GM19395 (cell line): ENCODE measurements around the gene NMNAT1.
"Not testable (repeated sequence)": the region's sequence is repeated elsewhere in the genome, so short reads cannot be mapped to it uniquely, and the experiment has no call there.

Experiments
- ATAC-seq: cut with Tn5 transposase; IDR thresholded peaks from one replicate; pipeline ENCODE4 v1.9.1; 2021; ENCODE audit warnings: mild to moderate bottlenecking, moderate library complexity; ENCODE audit not compliant: unreplicated experiment

NMNAT1 gene

DNA sequence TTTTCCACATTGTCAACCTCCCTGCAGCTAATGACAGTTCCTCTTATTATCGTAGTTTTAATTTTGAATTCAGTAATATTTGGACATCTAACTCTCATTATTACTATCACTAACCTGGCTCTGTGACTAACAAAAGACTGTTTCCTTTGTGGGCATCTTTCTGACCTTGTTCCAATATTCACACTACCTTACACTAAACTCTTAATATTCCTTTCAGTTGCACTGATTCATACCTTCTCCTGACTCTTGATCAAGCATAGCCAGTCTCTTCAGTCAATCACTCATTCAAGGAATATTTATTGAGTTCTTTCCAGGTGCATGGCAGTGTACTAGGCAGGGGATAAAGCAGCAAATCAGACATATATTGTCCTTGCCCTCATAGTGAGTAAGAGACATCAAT lies 25.4 kb upstream of the NMNAT1 start:
- ATAC-seq: no peak

DNA sequence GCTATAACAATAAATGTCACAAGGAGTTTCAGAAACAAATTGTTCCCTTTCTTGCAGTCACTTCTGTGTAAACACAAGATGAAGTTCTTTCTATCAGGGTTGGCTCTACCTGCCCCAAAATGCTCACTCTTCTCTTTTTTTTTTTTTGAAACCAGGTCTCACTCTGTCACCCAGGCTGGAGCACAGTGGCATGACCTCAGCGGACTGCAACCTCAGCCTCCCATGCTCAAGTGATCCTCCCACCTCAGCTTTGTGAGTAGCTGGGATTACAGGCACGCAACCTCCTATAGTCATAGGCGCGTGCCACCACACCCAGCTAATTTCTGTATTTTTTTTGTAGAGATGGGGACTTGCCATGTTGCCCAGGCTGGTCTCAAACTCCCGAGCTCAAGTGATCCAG lies 22.7 kb upstream of the NMNAT1 start:
- no peak for ATAC-seq

GRCh38 chr1:9922342-9922741 lies 20.9 kb upstream of the NMNAT1 start:
- no peak for ATAC-seq

GRCh38 chr1:9927259-9927658 lies 16.0 kb upstream of the NMNAT1 start:
- no peak for ATAC-seq

GRCh38 chr1:9929431-9930385 lies 13.6 kb upstream of the NMNAT1 start:
- ATAC-seq: no peak

DNA sequence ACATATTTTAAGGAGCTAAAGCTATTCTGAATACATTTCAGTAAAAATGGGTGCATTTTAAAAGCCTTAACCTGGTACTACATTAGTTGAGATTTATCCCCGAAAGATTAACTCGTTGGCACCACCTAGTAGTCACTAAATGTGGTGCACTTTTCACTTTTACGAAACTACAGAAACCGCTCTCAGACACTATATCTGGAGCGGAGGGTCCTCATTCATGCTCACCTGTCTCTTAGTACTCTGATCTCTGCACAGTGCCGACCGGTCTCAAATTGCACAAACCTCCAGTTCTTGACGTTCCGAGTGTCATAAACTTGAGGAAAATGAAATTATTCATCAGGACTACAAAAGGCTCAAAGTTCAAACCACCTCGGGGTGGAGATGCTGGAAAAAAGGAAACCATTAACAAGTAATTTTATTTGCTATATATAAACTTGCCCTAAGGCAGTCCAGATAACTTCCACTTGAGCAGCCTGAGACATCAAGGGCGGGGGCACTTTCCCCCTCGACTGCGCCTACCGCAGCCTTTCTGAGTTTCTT lies 806 bp upstream of the NMNAT1 start:
- ATAC-seq: peak; percentile 43

GRCh38 chr1:9946315-9946714 lies 3.0 kb downstream of the NMNAT1 start:
- no peak for ATAC-seq

- no peak for ATAC-seq
These were observed 14.5 kb downstream of the NMNAT1 start for GRCh38 chr1:9957726-9958125.

- ATAC-seq: no peak
These were observed 16.7 kb downstream of the NMNAT1 start for GRCh38 chr1:9960011-9960410.

DNA sequence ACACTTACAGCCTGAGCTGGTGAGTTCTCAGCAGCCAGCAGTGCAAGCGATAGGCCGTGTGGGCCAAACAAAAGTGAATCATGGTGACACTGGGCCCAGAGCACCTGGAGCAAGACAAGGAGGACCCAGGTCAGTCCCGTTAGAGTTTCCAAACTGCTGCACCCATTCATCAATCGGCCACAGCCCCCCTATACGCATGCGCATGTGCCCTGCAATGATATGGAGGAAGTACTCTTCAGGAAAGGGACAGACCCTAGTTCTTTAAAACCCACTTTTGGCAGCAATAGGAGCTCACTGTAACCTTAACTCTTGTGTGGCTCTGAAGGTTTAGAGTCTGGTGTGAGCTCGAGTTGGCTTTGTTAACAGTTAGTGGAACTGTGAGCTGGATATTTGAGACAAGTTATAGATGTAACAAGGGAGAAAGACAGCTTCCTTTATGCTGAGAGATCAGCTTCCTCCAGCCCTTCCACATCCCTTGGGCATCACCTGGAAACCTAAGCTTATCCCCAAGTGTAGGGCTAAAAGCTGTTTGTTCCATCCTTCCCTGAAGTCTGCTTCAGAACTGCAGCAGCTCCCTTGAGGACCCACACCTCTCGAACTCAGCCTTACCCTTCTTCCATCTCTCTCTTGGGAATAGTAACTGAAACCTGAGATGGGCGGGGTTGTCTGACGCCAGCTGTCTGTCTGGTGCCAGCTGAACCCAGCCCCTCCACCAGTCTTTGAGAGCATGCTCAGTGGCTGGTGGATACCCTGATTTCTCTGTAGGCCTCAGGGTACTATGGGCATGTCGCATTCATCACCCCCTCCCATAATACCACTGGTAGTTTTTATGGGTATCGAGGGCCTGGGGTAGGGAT lies 17.7 kb downstream of the NMNAT1 start:
- ATAC-seq: no peak

DNA sequence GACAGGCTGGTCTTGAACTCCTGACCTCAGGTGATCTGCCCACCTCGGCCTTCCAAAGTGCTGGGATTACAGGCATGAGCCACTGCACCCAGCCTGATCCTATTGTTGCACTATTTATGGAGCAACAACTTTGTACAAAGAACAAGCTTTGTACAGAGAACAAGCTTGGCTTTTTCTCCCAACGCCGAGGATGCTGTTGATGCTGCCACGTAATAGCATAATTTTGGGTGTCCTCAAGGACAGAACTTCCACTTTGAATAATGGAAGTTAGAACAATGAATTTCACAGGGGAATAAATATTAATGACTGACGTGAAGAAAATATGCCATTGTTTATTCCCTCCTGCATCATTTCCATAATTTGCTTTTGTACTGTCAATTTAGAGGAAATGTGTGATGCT lies 41.0 kb downstream of the NMNAT1 start:
- ATAC-seq: no peak

- ATAC-seq: no peak
These were observed 41.7 kb downstream of the NMNAT1 start for GRCh38 chr1:9985001-9985400.

GRCh38 chr1:9989773-9990172 lies 46.5 kb downstream of the NMNAT1 start:
- ATAC-seq: no peak

DNA sequence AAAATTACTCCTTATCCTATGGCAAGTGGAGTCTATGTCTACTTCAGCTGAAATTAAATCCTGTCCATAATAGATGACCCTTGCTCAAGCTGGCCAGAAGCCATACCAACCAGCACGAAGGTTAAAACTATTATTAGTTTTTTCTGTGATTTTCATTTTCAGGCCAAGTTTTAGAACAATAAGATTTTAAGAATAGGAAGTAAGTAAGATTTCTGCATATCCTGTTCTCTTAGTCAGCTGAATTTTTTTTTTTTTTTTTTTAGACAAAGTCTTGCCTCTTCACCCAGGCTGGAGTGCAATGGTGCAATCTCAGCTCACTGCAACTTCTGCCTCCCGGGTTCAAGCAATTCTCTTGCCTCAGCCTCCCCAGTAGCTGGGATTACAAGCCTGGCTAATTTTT lies 47.7 kb downstream of the NMNAT1 start:
- ATAC-seq: no peak

DNA sequence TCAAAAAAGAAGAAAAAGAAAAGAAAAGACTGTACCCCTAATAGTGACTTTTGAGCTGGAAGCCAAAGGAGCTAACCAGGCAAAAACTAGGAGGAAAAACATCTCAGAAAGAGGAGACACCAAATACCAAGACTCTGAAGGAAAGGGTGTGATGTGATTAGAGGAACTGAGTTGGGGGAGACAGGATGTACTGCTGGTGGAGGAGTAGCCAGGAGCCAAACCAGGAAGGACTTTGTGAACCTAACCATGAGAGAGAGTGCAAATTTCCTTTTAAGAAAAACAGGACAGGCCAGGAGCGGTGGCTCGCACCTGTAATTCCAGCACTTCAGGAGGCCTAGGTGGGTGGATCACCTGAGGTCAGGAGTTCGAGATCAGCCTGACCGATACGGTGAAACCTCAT lies 49.6 kb downstream of the NMNAT1 start:
- ATAC-seq: no peak

GRCh38 chr1:9993561-9994075 lies 50.3 kb downstream of the NMNAT1 start:
- no peak for ATAC-seq

- ATAC-seq: no peak
These were observed 53.6 kb downstream of the NMNAT1 start, which contains the start of gene RBP7 for GRCh38 chr1:9996624-9997582. RBP7 (plus strand) TSS chr1:9997228; CDS start chr1:9997259, 31 bp downstream.

- ATAC-seq: no peak
These were observed 57.9 kb downstream of the NMNAT1 start for GRCh38 chr1:10001016-10001665.

- not testable (repeated sequence) for ATAC-seq
These were observed 62.0 kb downstream of the NMNAT1 start for GRCh38 chr1:10005248-10005647.

- ATAC-seq: no peak
These were observed 63.9 kb downstream of the NMNAT1 start for GRCh38 chr1:10007169-10007568.
